BJ (cell line): Measurements from ENCODE around the gene KIRREL3. TPM values are rescaled to one million over a fixed set of nuclear protein-coding genes. Genes with fewer than 3 reads are reported as not detected.

Experiments
- CTCF ChIA-PET: fragments of 350-600 bp; formaldehyde crosslinking; extraction: SDS; loops from one replicate; lab custom pipeline; 2021; ENCODE audit warnings: antibody characterized with exemption, inconsistent platforms; lab: Yijun Ruan, JAX
- POLR2A ChIA-PET: fragments of 300-600 bp; sonication (Branson Sonifier 250); formaldehyde crosslinking; extraction: SDS; loops from one replicate; lab custom pipeline; 2021; ENCODE audit warnings: antibody characterized with exemption; lab: Charles Lee
- DNase-seq: peaks from one replicate; pipeline ENCODE4 v3.0.0-alpha.2; 2011; ENCODE audit warnings: low read depth
- H3K27me3 ChIP-seq: 2 replicates; pipeline ENCODE4 v1.6.0; 2011; ENCODE audit warnings: low read length; ENCODE audit not compliant: control insufficient read depth, insufficient read depth
- H3K36me3 ChIP-seq: 2 replicates; pipeline ENCODE4 v1.5.1; 2011; ENCODE audit warnings: low read length; ENCODE audit not compliant: control insufficient read depth, insufficient read depth
- H3K4me3 ChIP-seq: 2 replicates; pipeline ENCODE4 v1.5.1; 2011; ENCODE audit warnings: low read depth, mild to moderate bottlenecking, control low read depth, low read length
- CTCF ChIP-seq: IDR thresholded peaks from 2 replicates; pipeline ENCODE4 v1.5.1; 2011; ENCODE audit warnings: low read depth, mild to moderate bottlenecking, control low read depth, inconsistent platforms, low read length, moderate library complexity; ENCODE audit not compliant: insufficient read depth
- polyA plus RNA-seq: library from polyadenylated mRNA; depleted of rRNA; stranded (reverse); fragments of >200 nt; gene quantifications from 2 replicates; pipeline ENCODE4 v1.2.3, GENCODE V29; 2011

The KIRREL3 gene
- polyA plus RNA-seq, 1 experiment = 19.6 TPM

- no peak for TF ChIP-seq CTCF
- DNase-seq = no peak
- ChIA-PET POLR2A (no interaction called here), CTCF (interaction anchor here (0.6 to 11.0 kb wide), 4 partner anchors 15 to 494 kb away, joined by 3 to 100 read pairs (median 6); no protein-coding TSS in a partner anchor)
- no peak overlapping the region for H3K4me3 ChIP-seq
- H3K27me3 ChIP-seq = no peaks in the 10 kb centered on the region
- H3K36me3 ChIP-seq = no peaks in the 10 kb centered on the region; the same call in none of the 2 replicates
Measured at GRCh38 chr11:126467046-126467370, 533.6 kb downstream of the KIRREL3 start.

GRCh38 chr11:126466236-126467045 is 534.1 kb downstream of the KIRREL3 start:
- Histone ChIP-seq H3K27me3 (no peaks in the 10 kb centered on the region), H3K36me3 (no peaks in the 10 kb centered on the region; the same call in none of the 2 replicates), H3K4me3 (no peak overlapping the region)
- ChIA-PET CTCF (interaction anchor here (0.8 to 11.0 kb wide), 5 partner anchors 16 to 159 kb away, joined by 3 to 100 read pairs (median 4); no protein-coding TSS in a partner anchor), POLR2A (no interaction called here)
- TF ChIP-seq CTCF = no peak
- no peak for DNase-seq

GRCh38 chr11:126465573-126466188 is 534.9 kb downstream of the KIRREL3 start:
- Histone ChIP-seq H3K36me3 (no peaks in the 10 kb centered on the region; the same call in none of the 2 replicates), H3K4me3 (no peak overlapping the region), H3K27me3 (no peaks in the 10 kb centered on the region)
- ChIA-PET POLR2A (interaction anchor here (0.6 kb wide), 1 partner anchor 262 kb away, joined by 4 read pairs; no protein-coding TSS in a partner anchor), CTCF (interaction anchor here (0.8 to 11.0 kb wide), 6 partner anchors 17 to 158 kb away, joined by 3 to 100 read pairs (median 4); no protein-coding TSS in a partner anchor)
- no peak for TF ChIP-seq CTCF
- no peak for DNase-seq

- no peaks in the 10 kb centered on the region; the same call in none of the 2 replicates for H3K36me3 ChIP-seq
- H3K4me3 ChIP-seq = no peak overlapping the region
- CTCF ChIA-PET = interaction anchor here (0.8 to 11.0 kb wide), 4 partner anchors 18 to 154 kb away, joined by 3 to 100 read pairs (median 4); no protein-coding TSS in a partner anchor
- POLR2A ChIA-PET = interaction anchor here (0.6 kb wide), 1 partner anchor 43 kb away, joined by 3 read pairs; no protein-coding TSS in a partner anchor
- no peak for DNase-seq
- TF ChIP-seq CTCF = no peak
- no peaks in the 10 kb centered on the region for H3K27me3 ChIP-seq
Measured at GRCh38 chr11:126464796-126465195, 535.8 kb downstream of the KIRREL3 start.

- POLR2A ChIA-PET = no interaction called here
- no peaks in the 10 kb centered on the region for H3K27me3 ChIP-seq
- H3K36me3 ChIP-seq = no peaks in the 10 kb centered on the region; the same call in 1 of the 2 replicates
- CTCF ChIA-PET = interaction anchor here (11.0 kb wide), 1 partner anchor 20 kb away, joined by 100 read pairs; no protein-coding TSS in a partner anchor
- no peak for TF ChIP-seq CTCF
- no peak overlapping the region for H3K4me3 ChIP-seq
- no peak for DNase-seq
Measured at GRCh38 chr11:126462422-126462821, 538.1 kb downstream of the KIRREL3 start.
